Measurements from ENCODE around the gene MNDA. TPM values are rescaled to one million over a fixed set of nuclear protein-coding genes. Genes with fewer than 3 reads are reported as not detected.

Gene MNDA
- not detected for polyA plus RNA-seq (2013, experiment 1 of 2; ENCODE audit: insufficient read length)
- polyA plus RNA-seq (2013, experiment 2 of 2; ENCODE audit: insufficient read length): not detected

DNA sequence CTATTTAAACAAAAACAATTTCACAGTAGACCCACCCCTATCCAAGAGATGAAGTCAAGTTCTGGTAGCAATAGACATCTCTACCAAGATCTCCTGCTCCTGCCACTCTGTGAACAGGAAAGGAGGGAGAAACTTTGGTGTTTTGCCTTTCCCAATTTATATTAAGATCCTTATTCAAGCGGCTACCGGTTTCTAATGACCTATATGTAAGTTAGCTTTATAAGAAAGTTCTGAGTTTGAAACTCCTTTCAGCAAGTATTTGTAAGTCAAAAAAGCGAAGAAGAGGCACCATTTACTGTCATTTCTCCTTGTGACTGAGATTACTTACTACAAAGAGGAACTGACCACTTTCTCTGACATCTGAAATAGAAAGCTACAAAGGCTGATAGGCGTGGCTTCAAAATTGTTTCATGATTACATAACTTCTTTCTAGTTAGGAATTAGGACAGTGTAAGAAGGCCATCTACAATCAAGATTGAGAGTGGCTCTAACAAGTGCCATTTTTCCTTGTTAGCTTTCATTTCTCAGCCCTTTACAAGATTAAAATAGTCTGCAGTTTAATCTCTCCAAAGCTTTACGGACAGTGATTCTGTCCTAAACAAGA is at the start of gene MNDA:
TSS of gene MNDA (plus strand) at position 448 of the 604 bp plus-strand sequence. CDS start 10,803 bp downstream, outside the sequence.
- DNase-seq: no peak

DNA sequence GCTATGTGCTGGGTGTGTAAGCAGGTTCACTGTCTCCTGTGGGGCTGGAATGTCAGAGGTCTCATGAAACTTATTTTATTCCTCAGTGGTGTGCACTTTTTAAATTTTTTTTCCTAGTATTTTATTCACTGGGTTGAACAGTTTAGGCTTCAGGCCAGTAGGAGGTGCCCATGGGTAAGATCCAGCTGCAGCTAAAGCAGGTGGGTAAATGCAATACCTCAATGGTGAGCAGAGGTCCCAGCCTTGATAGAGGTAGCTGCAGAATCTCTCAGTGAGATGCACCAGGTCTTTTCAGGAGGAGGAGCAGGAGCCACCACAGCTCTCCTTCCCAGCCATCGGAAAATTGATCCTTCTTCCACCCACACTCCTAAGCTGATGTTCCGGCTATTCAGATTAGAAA is 37.5 kb upstream of the MNDA start:
- no peak for DNase-seq

DNA sequence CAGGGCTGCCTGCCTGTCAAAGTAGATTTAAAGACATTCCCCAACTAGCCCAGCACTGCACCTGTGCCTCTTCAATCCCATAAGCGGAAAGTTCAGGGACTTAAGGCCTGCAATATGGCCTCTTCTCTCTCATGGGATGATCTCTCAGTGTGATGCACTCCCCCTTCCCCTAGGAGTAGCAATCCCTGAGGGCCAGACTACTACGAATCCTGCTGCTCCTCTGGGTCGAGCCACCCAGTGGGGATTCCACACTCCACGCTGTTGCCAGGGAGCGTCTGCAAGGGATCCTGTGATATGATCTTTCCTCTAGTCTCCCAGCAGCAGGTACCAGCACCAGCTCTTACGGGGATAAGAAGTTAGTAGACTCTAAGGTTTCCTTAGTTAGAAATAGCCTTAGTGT is 36.9 kb upstream of the MNDA start:
- DNase-seq: no peak

DNA sequence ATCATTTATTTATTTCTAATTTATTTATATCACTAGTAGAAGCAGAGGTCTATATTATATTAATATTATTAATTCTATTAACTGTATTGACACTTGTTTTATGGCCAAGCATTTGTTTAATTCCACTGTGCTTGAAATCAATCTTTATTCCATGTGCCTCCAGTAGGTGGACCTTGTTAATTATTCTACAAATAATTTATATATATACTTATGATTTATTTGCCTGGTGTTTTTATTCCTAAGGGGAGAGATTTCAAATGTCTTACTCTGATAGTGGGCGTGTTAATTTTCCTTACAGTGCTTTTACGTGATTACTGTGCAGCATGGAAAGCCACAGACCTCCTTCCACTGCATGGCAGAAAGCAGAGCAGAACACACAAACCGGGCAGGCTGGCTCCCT is 32.6 kb upstream of the MNDA start:
- no peak for DNase-seq

DNA sequence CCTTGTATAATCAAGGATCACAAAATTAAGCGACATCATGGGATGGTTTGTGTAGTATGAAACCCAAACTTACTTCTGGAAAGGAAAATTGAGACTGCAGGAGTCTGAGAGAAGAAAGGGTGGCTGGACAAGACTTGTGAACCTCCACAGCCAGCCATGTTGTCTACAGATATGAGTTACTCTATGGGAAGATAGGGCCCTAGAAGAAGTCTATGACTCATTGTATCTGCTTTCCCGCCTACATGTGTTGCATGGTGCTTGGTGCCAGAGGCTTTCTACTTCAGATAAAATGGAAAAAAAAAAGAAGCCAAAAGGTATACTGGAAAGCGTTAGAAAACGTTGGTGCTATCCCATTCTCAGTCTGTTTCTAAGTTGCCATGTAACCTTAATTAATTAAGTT is 31.5 kb upstream of the MNDA start:
- DNase-seq: no peak

DNA sequence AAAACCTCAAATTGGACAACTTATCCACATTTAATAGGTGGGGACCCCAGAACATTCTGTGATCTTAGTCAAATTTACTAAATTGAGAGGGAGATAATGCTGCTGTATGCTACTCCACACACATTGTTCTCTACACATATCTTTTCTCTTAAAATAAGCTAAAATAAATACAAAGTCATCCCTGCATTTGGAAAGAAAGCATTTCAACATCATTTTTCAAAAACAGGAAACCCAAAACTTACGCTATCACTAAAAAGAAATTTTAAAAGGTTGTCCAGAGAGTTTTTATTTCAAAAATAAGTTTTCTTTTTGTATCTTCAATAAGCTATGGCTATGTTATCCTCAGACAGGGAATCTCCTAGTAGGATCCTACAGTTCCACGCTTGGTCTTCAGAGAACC is 30.6 kb upstream of the MNDA start:
- no peak for DNase-seq

DNA sequence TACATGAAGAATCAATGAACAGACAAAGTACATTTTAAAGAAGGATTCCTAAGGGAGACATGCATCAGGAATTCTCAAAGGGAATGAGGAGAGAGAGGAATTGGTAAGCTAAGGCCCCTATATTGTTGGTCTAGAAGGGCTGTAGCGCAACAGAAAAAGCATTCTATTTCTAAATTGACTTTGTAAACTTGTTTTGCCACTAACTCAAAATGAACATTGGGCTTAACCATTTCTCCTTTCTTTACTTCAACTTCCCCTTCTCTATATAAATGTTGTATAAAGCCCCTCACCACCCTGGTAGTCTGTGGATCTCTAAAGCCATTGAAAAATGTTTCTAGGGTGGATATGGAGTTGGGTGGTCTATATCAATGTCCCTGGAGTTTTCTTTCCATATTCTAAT is 29.8 kb upstream of the MNDA start:
- no peak for DNase-seq

DNA sequence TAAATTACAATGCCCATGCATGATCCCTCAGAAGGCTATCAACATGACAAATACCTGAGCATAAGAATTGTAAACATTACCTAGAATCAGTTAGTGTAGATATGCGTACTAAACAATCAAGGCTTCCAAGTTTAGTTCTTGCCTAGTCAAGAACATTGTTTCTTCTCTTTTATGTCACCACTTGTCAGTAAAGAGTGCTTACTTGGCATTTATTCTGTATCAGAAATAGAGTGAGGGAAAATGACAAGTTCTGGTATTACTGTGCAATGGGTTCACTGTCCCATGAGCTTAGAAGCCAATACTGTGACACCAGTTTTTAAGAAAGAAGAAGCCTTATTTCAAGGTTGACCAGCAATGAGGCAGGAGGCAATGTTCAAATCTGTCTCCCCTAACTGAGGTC is 27.5 kb upstream of the MNDA start:
- DNase-seq: no peak

DNA sequence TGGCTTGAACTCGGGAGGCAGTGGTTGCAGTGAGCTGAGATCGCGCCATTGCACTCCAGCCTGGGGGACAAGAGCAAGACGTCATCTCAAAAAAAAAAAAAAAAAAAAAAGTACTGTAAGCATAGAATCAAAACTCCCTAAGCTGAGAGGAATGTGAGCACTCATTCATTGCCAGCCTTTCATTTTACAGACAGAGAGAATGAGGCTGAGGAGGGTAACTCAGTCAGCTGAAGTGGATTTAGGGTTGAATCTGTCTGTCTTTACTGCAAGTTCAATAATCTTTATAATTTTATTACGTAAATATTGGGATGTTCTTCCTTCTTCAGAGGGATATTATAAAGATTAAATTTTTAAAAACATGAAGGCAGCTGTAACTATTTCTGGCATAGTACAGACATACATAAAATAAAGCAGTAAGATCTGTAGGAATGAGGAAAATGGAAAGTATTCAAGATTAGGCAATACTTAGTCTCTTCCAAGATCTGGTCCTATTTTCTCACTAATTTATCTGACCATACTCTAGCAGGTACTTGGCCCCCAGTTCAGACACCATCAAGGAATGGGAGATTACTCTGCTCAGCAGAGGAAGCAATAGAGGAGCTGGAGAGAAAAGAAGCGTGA is 24.1 kb upstream of the MNDA start:
- no peak for DNase-seq

DNA sequence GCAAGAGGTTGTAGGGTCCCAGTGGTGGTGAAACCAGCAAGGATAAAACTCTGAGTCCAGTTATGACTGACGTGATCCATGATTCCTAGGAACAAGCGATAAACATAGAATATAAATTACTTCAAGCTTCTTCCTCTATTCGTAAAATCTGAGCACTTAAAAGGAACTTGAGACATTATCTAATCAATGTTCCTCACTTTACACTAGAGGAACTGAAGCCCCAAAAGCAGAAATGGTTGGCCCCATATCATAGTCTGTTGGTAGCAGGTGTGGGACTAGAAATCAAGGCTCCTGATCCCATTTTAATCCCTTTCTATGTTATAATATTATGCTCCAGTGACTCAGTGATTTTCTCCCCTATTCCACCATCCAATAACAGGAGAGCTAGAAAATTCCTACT is 21.9 kb upstream of the MNDA start:
- no peak for DNase-seq

DNA sequence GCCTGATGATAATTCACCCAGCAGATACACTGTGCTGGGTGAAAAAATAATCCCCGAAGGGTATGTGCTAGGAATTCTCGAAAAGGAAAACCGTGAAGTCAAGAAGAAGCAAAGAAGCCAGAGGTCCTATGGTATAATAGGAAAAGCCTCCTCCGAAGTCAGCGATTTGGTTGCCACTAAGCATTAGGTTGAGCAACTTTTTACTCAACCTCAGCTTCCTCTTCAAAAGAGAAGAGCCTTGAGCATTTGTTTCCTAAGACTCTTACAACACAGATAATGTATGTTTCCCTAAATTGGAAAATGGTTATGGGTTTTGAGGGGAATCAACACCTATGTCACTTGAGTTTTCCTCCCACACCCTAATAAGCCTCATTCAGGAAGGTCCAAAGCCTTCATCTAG is 21.3 kb upstream of the MNDA start:
- no peak for DNase-seq

DNA sequence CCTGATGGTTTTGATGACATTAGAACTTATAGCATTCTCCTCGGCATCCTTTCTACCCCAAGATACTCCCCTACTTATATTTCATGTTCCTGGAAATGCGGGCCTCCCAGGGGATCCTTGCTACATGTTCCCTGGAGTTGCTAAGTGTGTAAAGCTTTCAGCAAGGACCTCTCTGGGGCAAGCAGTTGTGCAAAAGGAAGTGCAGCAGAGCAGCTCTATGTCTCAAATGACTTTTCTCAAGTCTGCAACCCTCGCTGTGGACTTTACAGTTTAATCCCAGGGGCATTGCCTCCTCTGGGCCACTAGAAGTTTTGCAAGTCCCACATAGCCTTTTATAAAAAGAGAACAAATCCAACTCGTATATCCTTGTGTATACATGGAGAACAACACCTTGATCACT is 20.8 kb upstream of the MNDA start:
- DNase-seq: no peak

DNA sequence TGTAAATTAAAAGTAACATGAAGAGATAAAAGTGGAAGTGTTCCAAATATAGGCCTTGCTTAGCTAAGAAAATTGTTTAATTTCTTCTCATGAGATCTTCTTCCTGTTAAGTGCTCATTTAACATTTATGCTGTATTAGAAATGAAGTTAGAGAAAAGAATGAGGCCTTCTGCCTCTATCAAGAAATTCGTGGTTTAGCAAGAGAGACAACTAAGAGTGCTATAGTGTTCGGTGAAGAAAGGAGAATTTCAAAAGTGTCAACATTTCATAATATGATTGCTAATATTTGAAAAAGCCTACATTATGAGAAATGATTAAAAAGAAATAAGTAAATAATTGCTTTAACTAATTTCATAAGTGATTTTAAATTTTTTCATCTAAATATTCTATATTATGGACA is 18.8 kb upstream of the MNDA start:
- no peak for DNase-seq

DNA sequence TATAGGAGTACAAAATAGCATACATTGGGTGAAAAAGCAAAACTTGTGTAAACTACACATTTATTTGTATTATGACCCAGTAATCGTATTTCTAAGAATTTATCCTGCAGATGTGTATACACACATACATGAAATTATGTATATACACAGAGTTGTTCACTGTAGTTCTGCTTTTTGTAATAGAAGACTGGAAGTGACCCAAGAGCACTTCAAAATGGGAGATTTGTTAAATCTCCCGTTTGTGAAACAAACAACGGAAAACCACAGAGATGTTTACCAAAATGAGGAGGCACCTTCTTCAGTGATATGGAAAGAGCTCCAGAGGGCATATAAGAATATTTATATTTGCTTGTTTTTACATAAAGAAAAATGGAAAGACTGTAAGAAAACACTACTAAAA is 18.0 kb upstream of the MNDA start:
- no peak for DNase-seq

DNA sequence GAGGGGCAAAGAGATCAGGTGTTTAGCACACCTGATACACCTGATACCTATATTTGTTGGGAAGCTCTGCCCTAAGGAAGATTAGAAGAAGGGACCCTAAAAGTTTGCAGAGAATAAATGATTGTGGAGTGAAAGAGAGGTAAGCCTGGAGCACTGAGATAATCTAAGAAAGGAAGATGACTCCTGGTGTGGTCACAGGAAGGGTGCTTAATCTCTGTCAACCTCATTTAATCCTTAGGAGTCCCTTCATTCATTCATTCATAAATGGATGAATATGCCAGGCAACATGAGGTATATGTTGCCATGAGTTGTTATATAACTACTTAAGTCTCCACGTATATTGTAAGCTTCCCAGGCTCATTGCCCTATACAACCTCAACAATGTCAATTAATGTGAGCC is 16.2 kb upstream of the MNDA start:
- DNase-seq: no peak

DNA sequence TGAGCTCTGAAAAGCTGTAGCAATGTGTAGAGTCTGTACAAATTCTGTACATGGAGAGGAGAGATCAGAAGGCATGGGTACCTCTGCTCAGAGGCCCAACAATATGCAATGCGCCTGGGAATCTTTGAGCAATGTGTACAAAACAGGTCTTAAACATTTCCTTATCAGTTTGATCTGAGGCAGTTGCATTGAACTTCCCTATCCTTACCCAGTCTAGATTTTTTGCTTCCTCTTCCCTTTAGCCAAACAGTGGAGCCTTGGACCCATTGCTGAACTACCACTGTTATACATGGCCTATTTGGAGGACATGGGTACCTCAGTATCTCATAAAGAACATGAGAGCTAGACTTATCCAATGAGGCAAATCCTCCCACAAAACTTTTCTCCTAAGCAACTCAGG is 12.6 kb upstream of the MNDA start:
- DNase-seq: no peak

DNA sequence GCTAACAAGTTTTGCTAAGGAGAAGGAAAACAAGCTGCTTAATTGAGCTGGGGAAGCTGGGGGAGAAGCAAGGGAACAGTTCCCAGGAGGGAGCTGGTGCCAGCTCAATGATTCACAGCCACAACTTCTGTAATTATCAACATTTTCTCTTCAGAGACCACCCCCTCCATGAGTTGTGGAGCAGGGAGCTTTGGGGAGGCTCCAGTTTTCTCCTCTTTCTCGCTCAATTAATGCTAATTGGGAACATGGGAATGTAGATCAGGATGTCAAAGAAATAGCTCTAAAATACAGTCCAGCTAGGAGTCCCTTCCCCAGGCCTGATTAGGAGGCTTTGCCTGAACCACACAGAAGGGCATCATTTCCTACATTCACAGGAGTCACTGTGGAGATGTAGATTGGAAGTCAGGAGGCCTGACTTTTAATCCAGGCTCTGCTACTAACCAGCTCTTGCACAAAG is 12.1 kb upstream of the MNDA start:
- DNase-seq: no peak

DNA sequence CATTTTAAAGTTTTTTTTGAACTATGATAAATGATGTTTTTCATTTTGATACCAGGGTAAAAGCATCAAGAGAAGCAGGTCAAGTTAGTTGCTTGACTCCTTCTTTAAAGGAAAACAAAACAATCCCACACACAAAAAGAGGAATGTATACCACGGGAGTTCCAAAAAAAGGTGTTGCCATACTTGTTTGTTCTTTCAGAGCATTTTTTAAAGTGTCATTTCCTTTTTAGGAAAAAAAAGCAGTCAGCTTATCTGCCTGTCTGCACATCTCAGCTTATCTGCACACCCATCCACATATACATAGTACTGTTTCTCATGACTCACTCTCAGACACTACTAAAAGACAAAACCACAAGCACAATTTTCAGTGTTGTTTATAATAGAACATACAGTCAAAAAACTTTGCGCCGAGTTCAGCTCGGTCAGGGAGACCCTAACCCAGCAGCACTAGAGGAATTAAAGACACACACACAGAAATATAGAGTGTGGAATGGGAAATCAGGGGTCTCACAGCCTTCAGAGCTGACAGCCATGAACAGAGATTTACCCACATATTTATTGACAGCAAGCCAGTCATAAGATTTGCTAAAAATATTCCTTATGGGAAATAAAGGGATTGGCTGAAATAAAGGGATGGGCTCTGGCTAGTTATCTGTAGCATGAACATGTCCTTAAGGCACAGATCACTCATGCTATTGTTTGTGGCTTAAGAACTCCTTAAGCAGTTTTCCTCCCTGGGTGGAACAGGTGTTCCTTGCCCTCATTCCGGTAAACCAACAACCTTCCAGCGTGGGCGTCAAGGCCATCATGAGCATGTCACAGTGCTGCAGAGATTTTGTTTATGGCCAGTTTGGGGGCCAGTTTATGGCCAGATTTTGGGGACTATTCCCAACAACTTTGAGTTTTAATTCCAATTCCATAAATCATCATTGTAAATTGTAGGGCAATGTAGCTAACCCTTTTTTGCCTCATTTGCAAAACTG is 11.4 kb upstream of the MNDA start:
- DNase-seq: no peak

DNA sequence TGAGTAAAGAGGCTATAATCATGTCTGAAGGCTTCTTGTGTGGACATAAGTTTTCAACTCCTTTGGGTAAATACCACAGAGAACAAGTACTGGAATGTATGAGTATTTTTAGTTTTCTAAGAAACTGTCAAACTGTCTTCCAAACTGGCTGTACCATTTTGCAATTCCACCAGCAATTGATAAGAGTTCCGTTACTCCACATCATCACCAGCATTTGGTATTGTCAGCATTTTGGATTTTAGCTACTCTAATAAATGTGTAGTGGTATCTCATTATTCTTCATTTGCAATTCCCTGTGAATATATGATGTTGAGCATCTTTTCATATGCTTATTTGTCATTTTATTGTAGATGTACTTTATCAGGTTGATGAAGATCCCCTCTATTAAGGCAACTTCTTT is 9.4 kb upstream of the MNDA start:
- DNase-seq: no peak

DNA sequence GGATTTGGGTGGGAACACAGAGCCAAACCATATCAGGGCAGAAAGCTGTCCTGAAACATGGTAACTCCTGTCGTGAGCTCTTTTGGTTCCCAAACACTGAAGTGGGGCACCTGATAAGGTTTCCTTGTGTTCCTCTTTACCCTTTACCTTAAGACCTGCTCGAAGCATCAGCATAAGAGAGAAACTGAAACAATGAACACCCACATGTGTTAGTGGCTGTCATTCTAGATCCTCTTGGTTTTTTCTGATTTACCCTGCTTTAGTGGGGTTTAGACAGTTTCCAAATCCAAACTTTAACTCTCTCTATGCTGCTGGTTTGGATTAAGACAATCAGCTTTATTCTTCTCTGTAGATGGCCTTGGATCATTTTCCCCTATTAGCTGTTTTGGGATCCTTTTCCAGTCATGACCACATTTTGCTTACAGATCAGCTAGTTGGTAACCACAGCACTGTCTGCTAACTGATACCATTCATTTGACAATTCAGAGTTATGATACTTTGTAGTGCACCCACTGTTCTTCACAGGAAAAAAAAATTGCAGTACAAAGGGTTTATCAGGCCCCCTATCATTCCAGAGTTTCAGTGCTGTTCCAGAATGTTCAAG is 975 bp upstream of the MNDA start:
- no peak for DNase-seq

DNA sequence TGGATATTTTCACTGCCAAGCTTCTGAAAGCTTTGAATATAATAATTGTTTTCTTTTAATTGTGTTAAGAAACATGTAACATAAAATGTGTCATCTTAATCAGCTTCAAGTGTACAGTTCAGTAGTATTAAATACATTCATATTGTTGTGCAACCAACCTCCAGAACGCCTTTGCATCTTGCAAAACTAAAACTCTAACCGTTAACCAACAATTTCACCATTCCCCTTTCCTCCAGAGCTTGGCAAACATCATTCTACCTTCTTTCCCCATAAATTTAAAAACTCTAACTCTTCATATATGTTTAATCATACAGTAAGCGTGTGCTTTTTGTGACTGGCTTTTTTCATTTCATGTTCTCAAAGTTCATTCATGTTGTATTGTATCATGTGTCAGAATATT is 2.1 kb downstream of the MNDA start:
- no peak for DNase-seq

DNA sequence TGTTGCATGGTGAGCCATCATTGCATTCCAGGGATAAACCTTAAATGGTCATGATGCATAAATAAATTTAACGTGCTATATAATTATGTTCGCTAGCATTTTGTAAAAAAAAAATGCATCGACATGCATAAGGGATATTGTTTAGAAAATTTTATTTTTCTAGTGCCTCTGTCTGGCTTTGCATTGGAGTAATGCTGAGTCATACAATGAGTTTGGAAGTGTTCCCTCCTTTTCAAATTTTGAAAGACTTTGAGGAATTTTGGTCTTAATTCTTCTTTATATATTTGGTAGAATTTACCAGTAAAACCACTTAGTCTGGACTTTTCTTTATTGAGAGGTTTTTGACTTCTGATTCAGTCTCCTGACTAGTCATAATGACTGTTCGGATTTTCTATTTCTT is 4.9 kb downstream of the MNDA start:
- no peak for DNase-seq

DNA sequence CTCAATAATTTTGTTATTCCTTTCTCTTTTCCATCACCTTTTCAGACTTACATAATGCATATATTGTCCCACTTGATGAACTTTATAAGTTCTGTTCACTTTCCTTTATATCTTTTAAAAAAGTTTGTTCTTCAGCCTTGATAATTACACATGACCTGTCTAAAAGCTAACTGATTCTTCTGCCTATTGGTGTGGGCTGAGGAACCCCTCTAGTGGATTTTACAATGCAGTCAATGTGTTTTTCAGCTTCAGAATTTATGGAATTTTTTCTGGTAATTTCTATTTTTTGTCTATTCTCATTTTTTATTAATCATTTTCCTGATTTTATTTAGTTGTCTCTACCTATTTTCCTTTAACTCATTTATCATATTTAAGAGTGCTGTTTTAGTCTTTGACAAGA is 7.5 kb downstream of the MNDA start:
- no peak for DNase-seq

Measured in fibroblast of skin of abdomen (primary cell).